DND-41 (cell line): ENCODE data around the gene EID2B.

ENCODE experiments used
- ATAC-seq: fragments of 200-7000 bp; cut with Tn5 transposase; 3 replicates; pipeline ENCODE4 v1.9.1; 2021; ENCODE audit warnings: low read depth; ENCODE audit not compliant: insufficient read depth
- DNase-seq: peaks from one replicate; pipeline ENCODE4 v3.0.0-alpha.2; 2020
- H2AFZ ChIP-seq: 2 replicates; pipeline ENCODE4 v1.6.0; 2012; ENCODE audit warnings: low read depth, low read length
- H3K27ac ChIP-seq: 2 replicates; pipeline ENCODE4 v1.5.1; 2012; ENCODE audit warnings: low read length, inconsistent platforms
- H3K27me3 ChIP-seq: fragments of 200-600 bp; sonication (generic); 2 replicates; pipeline ENCODE4 v1.6.0; 2012; ENCODE audit warnings: low read length, mild to moderate bottlenecking, inconsistent platforms; ENCODE audit not compliant: insufficient read depth, poor library complexity
- H3K36me3 ChIP-seq: 2 replicates; pipeline ENCODE4 v1.5.1; 2012; ENCODE audit warnings: low read length, inconsistent platforms; ENCODE audit not compliant: insufficient read depth
- H3K4me1 ChIP-seq: 2 replicates; pipeline ENCODE4 v1.5.1; 2012; ENCODE audit warnings: mild to moderate bottlenecking, low read length; ENCODE audit not compliant: insufficient read depth
- H3K4me2 ChIP-seq: 2 replicates; pipeline ENCODE4 v1.6.0; 2012; ENCODE audit warnings: mild to moderate bottlenecking, moderate library complexity, low read length, inconsistent platforms; ENCODE audit not compliant: insufficient read depth
- H3K4me3 ChIP-seq, 2 experiments: fragments of 200-600 bp in 1 of 2; shearing (Covaris generic) in 1 of 2; 2 replicates each; pipeline ENCODE4 v1.5.1; 2012 to 2016; ENCODE audit warnings: inconsistent platforms in 2 of 2, low read length in 2 of 2, mild to moderate bottlenecking in 2 of 2, low read depth in 1 of 2, moderate library complexity in 1 of 2
- H3K79me2 ChIP-seq: 2 replicates; pipeline ENCODE4 v1.6.0; 2012; ENCODE audit warnings: low read length, inconsistent platforms; ENCODE audit not compliant: insufficient read depth
- H3K9ac ChIP-seq: 2 replicates; pipeline ENCODE4 v1.6.0; 2012; ENCODE audit warnings: low read depth, mild to moderate bottlenecking, inconsistent platforms, low read length, moderate library complexity
- H3K9me3 ChIP-seq: 2 replicates; pipeline ENCODE4 v1.5.1; 2012; ENCODE audit warnings: low read length, moderate library complexity, mild to moderate bottlenecking, inconsistent platforms; ENCODE audit not compliant: insufficient read depth, severe bottlenecking
- H4K20me1 ChIP-seq: 2 replicates; pipeline ENCODE4 v1.6.0; 2012; ENCODE audit warnings: low read length; ENCODE audit not compliant: insufficient read depth
- CTCF ChIP-seq: IDR thresholded peaks from 2 replicates; pipeline ENCODE4 v1.5.1; 2012; ENCODE audit warnings: borderline replicate concordance, low read length, moderate library complexity, mild to moderate bottlenecking; ENCODE audit not compliant: poor library complexity, severe bottlenecking; ENCODE audit errors: extremely low read depth
- EZH2 ChIP-seq: IDR thresholded peaks from 3 replicates; pipeline ENCODE4 v1.6.1; 2012; ENCODE audit warnings: borderline replicate concordance, low read depth, mild to moderate bottlenecking, moderate library complexity, low read length, inconsistent platforms; ENCODE audit not compliant: severe bottlenecking

Gene EID2B

GRCh38 chr19:39500543-39500942, 32.1 kb downstream of the EID2B start:
- no peak for DNase-seq
- H3K9ac ChIP-seq, result no peak overlapping the region
- H3K27me3 ChIP-seq, result peaks cover 20% of the 10 kb centered on the region
- no peaks in the 10 kb centered on the region for H3K36me3 ChIP-seq
- no peak overlapping the region for H3K27ac ChIP-seq
- TF ChIP-seq EZH2 (no peak), CTCF (no peak)
- H3K79me2 ChIP-seq, result no peaks in the 10 kb centered on the region
- no peak overlapping the region for H3K4me3 ChIP-seq
- no peak overlapping the region for H2AFZ ChIP-seq
- H3K4me1 ChIP-seq, result peaks cover 5% of the 10 kb centered on the region
- H3K4me2 ChIP-seq, result no peak overlapping the region
- ATAC-seq, result no peak
- no peaks in the 10 kb centered on the region for H4K20me1 ChIP-seq
- H3K9me3 ChIP-seq, result no peaks in the 10 kb centered on the region

GRCh38 chr19:39499932-39500331, 32.7 kb downstream of the EID2B start:
- Histone ChIP-seq H3K36me3 (no peaks in the 10 kb centered on the region), H3K9ac (no peak overlapping the region), H3K27me3 (peaks cover 20% of the 10 kb centered on the region), H3K9me3 (no peaks in the 10 kb centered on the region), H2AFZ (no peak overlapping the region), H3K79me2 (no peaks in the 10 kb centered on the region), H3K4me1 (peaks cover 5% of the 10 kb centered on the region), H4K20me1 (no peaks in the 10 kb centered on the region), H3K27ac (no peak overlapping the region), H3K4me3 (no peak overlapping the region), H3K4me2 (no peak overlapping the region)
- TF ChIP-seq EZH2 (no peak), CTCF (no peak)
- ATAC-seq, result no peak
- DNase-seq, result no peak

GRCh38 chr19:39498798-39499642, 33.6 kb downstream of the EID2B start, which contains the start of gene DLL3:
DLL3 (plus strand) TSS chr19:39498947; CDS start chr19:39498975, 28 bp downstream.
- Histone ChIP-seq H3K27me3 (peaks cover 20% of the 10 kb centered on the region), H2AFZ (no peak within 1 kb of the TSS), H4K20me1 (no peaks in the 10 kb centered on the region), H3K4me3 (no peak within 1 kb of the TSS), H3K9ac (no peak within 1 kb of the TSS), H3K4me1 (peaks cover 5% of the 10 kb centered on the region), H3K9me3 (no peaks in the 10 kb centered on the region), H3K36me3 (no peaks in the 10 kb centered on the region), H3K27ac (no peak within 1 kb of the TSS), H3K4me2 (0 out of 2 replicates have a peak within 1 kb of the TSS, but pooled peaks have one; percentile 6), H3K79me2 (no peaks in the 10 kb centered on the region)
- DNase-seq (peak; percentile 24), ATAC-seq (no peak)
- TF ChIP-seq EZH2 (no peak), CTCF (no peak)
